ENCODE data around the gene FOXL1. TPM values are rescaled to one million over a fixed set of nuclear protein-coding genes. Genes with fewer than 3 reads are reported as not detected.

FOXL1 gene
- total RNA-seq, result 2.7 and 3.1 TPM in 2 replicates

DNA sequence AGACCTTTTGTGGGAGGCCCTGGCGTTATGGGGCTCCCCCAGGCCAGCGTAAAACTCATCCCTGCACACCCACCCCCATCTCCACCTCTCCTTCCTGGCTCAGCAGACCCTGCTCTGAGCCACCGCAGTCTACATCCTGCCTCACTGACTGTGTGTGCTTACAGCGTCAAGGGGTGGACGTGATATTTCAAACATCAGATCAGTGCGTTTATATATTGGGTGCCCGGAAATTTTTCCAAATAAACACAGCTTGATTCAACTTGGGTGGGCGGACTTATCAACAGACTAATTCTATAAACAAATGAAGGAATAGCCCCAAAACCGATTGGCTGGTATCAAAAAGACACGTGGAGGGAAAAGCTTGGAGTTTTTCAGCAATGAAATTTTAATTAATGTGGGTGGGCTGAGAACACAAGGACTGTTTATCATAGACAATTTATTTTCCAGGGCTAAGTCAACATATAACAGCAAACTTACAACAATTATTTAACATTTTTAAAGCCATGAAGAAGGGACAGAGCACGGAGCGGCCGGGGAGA, at the start of gene FOXL1:
Gene FOXL1 (plus strand): TSS at position 489 of the 539 bp plus-strand sequence. CDS start 175 bp downstream, outside the sequence.

DNA sequence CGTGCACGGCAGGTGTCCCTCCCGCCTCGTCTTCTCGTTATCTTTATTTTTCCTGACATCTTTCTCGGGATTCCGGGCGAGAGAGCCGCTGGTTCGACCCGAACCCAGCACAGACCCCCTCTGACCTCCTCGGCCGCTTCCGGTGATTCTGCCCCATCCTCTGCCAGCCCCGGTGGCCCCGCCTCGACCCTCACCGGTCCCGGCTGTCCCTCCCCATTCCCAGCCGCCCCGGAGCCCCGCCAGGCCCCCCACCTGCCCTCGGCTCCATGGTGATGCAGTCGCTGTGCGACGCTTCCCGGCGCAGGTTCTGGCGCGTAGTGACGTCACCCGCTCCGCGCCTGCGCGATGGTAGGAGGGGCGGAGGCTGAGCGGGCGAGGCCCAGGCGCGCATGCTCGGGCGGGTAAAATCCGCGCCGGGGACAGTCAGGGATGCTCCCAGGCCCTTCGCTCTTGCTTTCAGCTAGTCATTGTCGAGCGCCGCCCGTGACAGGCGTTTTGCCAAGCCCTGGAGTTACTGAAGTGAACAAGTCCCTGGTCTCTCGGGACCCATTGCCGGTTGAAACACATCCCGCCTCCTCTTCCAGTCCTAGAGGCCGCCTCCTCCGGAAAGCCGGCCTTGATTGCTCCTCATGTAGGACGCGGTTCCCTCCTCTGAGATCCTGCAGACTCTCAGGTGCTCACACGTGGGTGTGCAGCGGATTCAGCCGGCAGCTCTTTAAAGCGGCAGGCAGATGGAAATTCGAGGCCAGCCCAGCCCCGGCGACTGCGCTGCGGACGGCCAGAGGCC, 23.2 kb upstream of the FOXL1 start, which contains the start of gene MTHFSD:
Gene MTHFSD (minus strand): TSS at position 319 of the 787 bp plus-strand sequence. CDS start 51 bp downstream, at position 268.

DNA sequence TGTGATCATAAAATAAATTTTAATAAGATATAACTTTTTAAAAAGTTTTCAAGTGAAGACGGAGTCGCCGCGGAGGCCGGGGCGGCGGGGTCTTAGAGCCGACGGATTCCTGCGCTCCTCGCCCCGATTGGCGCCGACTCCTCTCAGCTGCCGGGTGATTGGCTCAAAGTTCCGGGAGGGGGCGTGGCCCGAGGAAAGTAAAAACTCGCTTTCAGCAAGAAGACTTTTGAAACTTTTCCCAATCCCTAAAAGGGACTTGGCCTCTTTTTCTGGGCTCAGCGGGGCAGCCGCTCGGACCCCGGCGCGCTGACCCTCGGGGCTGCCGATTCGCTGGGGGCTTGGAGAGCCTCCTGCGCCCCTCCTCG, 11.8 kb upstream of the FOXL1 start, which contains the start of gene FOXC2:
Gene FOXC2 (plus strand): TSS at position 229 of the 365 bp plus-strand sequence. CDS start 507 bp downstream, outside the sequence.

Other genes with a start within 250 kb of the FOXL1 start
- gene FOXF1, start 68.0 kb upstream of the FOXL1 start, total RNA-seq, result 11.8 and 15.6 TPM in 2 replicates
- 13.1 and 14.8 TPM in 2 replicates for gene MTHFSD, start 23.3 kb upstream of the FOXL1 start, total RNA-seq
- 0.14 and 0.18 TPM in 2 replicates for gene FOXC2, start 11.7 kb upstream of the FOXL1 start, total RNA-seq